Activated T-helper 1 cell treated with anti-CD3 and anti-CD28 coated beads, Interleukin-12 subunit alpha, Interleukin-12 subunit beta, Interleukin-2, Interleukin-4 antibody, amounts not matched to agents 30 ng/mL and 10 ng/mL and 1 ng/mL, durations not matched to agents 14 hours and 24 hours and 36 hours (primary cell): ENCODE measurements around the gene MYF5. TPM values are rescaled to one million over a fixed set of nuclear protein-coding genes. Genes with fewer than 3 reads are reported as not detected.

Source experiments
- DNase-seq: peaks from one replicate; pipeline ENCODE4 v3.0.0; 2021; ENCODE audit warnings: low spot score
- H3K27ac Mint-ChIP-seq: one replicate; pipeline ENCODE4 v1.8.0; 2021; ENCODE audit warnings: mild to moderate bottlenecking, mixed read lengths
- H3K27me3 Mint-ChIP-seq: one replicate; pipeline ENCODE4 v1.8.0; 2022; ENCODE audit warnings: mild to moderate bottlenecking, moderate library complexity, mixed read lengths; ENCODE audit not compliant: insufficient read depth
- H3K36me3 Mint-ChIP-seq: one replicate; pipeline ENCODE4 v1.8.0; 2021; ENCODE audit warnings: low read depth, mixed read lengths
- H3K4me1 Mint-ChIP-seq: one replicate; pipeline ENCODE4 v1.8.0; 2021; ENCODE audit warnings: low read depth, mixed read lengths
- H3K4me3 Mint-ChIP-seq: one replicate; pipeline ENCODE4 v1.8.0; 2021; ENCODE audit warnings: mild to moderate bottlenecking, moderate library complexity, mixed read lengths
- H3K9me3 Mint-ChIP-seq: one replicate; pipeline ENCODE4 v1.8.0; 2021; ENCODE audit warnings: mixed read lengths
- intact Hi-C: fragments of 100-400 bp; cut with micrococcal nuclease; formaldehyde crosslinking; loops from one replicate; pipeline ENCODE4 v1.15.1; 2024
- total RNA-seq: library from RNA; stranded (reverse); gene quantifications from 2 replicates; pipeline ENCODE4 v1.2.3, GENCODE V29; 2022

The MYF5 gene
- total RNA-seq, 1 donor from 2014 or later: not detected

- Mint-ChIP-seq H3K27ac (no peak overlapping the region), H3K9me3 (no peaks in the 10 kb centered on the region), H3K4me3 (no peak overlapping the region), H3K4me1 (no peaks in the 10 kb centered on the region), H3K36me3 (no peaks in the 10 kb centered on the region), H3K27me3 (peaks cover 3% of the 10 kb centered on the region)
- intact Hi-C loops: no loop called here
- DNase-seq: no peak
Observed at GRCh38 chr12:80752464-80752863, 35.8 kb downstream of the MYF5 start.

GRCh38 chr12:80754274-80754673 lies 37.6 kb downstream of the MYF5 start:
- Mint-ChIP-seq H3K36me3 (no peaks in the 10 kb centered on the region), H3K4me3 (no peak overlapping the region), H3K27ac (no peak overlapping the region), H3K9me3 (no peaks in the 10 kb centered on the region), H3K4me1 (no peaks in the 10 kb centered on the region), H3K27me3 (peaks cover 3% of the 10 kb centered on the region)
- DNase-seq: no peak
- intact Hi-C loops: no loop called here

- H3K9me3 Mint-ChIP-seq: no peaks in the 10 kb centered on the region
- no peak overlapping the region for H3K4me3 Mint-ChIP-seq
Observed at GRCh38 chr12:80756875-80757274, 40.2 kb downstream of the MYF5 start.

GRCh38 chr12:80761838-80762237 lies 45.1 kb downstream of the MYF5 start:
- Mint-ChIP-seq H3K4me3 (no peak overlapping the region), H3K27me3 (no peaks in the 10 kb centered on the region), H3K9me3 (no peaks in the 10 kb centered on the region), H3K27ac (no peak overlapping the region), H3K4me1 (no peaks in the 10 kb centered on the region), H3K36me3 (no peaks in the 10 kb centered on the region)
- DNase-seq: no peak
- intact Hi-C loops: loop anchor here (2.0 kb wide), 1 partner anchor 17 kb away; no protein-coding TSS in a partner anchor

More at GRCh38 chr12:80756875-80757274, 40.2 kb downstream of the MYF5 start:
- intact Hi-C loops: no loop called here
- no peaks in the 10 kb centered on the region for H3K4me1 Mint-ChIP-seq
- H3K36me3 Mint-ChIP-seq: no peaks in the 10 kb centered on the region
- no peak for DNase-seq
- peaks cover 3% of the 10 kb centered on the region for H3K27me3 Mint-ChIP-seq
- H3K27ac Mint-ChIP-seq: no peak overlapping the region

GRCh38 chr12:80763874-80764273 lies 47.2 kb downstream of the MYF5 start:
- H3K27me3 Mint-ChIP-seq: peaks cover 4% of the 10 kb centered on the region
- intact Hi-C loops: loop anchor here (1.0 to 2.0 kb wide), 2 partner anchors 15 to 352 kb away; no protein-coding TSS in a partner anchor
- DNase-seq: no peak

GRCh38 chr12:80766210-80766609 lies 49.5 kb downstream of the MYF5 start:
- Mint-ChIP-seq H3K4me1 (no peaks in the 10 kb centered on the region), H3K27ac (no peak overlapping the region), H3K36me3 (no peaks in the 10 kb centered on the region), H3K4me3 (no peak overlapping the region), H3K9me3 (no peaks in the 10 kb centered on the region), H3K27me3 (peaks cover 4% of the 10 kb centered on the region)
- no peak for DNase-seq
- intact Hi-C loops: loop anchor here (5.0 kb wide), 1 partner anchor 294 kb away; no protein-coding TSS in a partner anchor

More at GRCh38 chr12:80763874-80764273, 47.2 kb downstream of the MYF5 start:
- no peak overlapping the region for H3K4me3 Mint-ChIP-seq
- no peaks in the 10 kb centered on the region for H3K36me3 Mint-ChIP-seq
- no peaks in the 10 kb centered on the region for H3K9me3 Mint-ChIP-seq
- H3K27ac Mint-ChIP-seq: no peak overlapping the region
- H3K4me1 Mint-ChIP-seq: no peaks in the 10 kb centered on the region

GRCh38 chr12:80766897-80767296 lies 50.2 kb downstream of the MYF5 start:
- H3K36me3 Mint-ChIP-seq: no peaks in the 10 kb centered on the region

More at GRCh38 chr12:80766897-80767296, 50.2 kb downstream of the MYF5 start:
- Mint-ChIP-seq H3K4me3 (no peak overlapping the region), H3K4me1 (no peaks in the 10 kb centered on the region), H3K9me3 (no peaks in the 10 kb centered on the region), H3K27ac (no peak overlapping the region), H3K27me3 (peaks cover 4% of the 10 kb centered on the region)
- no peak for DNase-seq
- intact Hi-C loops: loop anchor here (5.0 kb wide), 1 partner anchor 295 kb away; no protein-coding TSS in a partner anchor

Other genes starting within 250 kb of the MYF5 start
- not detected in 2 replicates for gene MYF6, start 9.3 kb upstream of the MYF5 start, total RNA-seq
- 1.5 and 2.1 TPM in 2 replicates for gene LIN7A, start 221.0 kb downstream of the MYF5 start, total RNA-seq